ENCODE measurements around the gene IGLL1.
A peak's percentile ranks its signal among the peaks of the same experiment; 100 is the strongest.
"Not testable (repeated sequence)": the region's sequence is repeated elsewhere in the genome, so short reads cannot be mapped to it uniquely, and the experiment has no call there.

IGLL1 gene

DNA sequence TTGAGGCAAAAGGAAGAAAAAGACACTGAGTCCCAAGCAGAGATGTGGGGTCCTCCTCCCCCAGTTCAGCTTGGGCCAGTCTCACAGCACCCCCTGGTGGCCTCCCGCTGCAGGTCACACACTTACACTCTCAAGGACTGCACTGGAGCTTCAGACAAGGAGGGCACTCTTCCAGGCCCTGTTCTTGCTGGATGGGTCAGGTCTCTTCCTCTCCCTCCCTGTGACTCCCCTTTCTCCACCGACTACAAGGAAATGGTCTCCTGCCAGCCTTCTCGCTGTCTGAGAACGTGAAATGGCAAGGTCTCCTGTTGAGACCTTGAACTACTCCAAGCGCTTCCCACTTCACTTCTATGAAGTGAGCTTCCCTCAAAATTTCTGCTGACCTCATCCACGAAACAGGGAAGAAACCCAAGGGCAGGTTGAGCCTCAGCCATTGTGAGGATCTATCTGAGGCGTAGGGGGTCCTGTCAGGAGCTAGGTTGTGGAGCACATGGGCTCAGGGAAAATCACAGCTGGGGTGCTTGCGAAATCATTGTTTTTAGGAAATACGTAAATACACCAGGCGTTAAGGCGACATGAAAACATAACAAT is 11.2 kb upstream of the IGLL1 start:
- DNase-seq (ENCODE audit: low read depth in 2 of 2), result peak; percentile 19 to 27

- DNase-seq (ENCODE audit: low read depth in 2 of 2), result no peak
Measured at GRCh38 chr22:23583836-23584235, 3.7 kb upstream of the IGLL1 start.

DNA sequence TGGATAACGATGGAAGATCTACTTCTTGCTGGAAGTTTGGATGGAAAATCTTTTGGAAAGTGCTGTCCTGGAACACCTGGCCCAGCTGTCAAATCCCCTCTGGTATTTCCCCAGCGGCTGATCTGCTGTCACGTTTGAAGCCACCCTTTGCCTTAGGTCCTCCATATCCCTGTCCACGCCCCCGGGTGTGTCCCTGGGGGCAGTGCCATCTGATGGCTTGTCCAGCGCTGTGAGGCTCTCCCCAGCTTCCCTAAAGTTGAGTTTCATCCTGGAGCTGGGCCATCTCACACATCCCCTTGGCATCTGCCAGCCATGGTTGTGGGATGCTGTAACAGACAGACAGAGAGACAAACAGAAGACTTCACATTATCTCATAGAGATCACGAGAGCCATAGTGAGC is 3.1 kb upstream of the IGLL1 start:
- DNase-seq (ENCODE audit: low read depth in 2 of 2), result no peak

- no peak for DNase-seq (ENCODE audit: low read depth in 2 of 2)
Measured at GRCh38 chr22:23581260-23581650, 1.2 kb upstream of the IGLL1 start.

DNA sequence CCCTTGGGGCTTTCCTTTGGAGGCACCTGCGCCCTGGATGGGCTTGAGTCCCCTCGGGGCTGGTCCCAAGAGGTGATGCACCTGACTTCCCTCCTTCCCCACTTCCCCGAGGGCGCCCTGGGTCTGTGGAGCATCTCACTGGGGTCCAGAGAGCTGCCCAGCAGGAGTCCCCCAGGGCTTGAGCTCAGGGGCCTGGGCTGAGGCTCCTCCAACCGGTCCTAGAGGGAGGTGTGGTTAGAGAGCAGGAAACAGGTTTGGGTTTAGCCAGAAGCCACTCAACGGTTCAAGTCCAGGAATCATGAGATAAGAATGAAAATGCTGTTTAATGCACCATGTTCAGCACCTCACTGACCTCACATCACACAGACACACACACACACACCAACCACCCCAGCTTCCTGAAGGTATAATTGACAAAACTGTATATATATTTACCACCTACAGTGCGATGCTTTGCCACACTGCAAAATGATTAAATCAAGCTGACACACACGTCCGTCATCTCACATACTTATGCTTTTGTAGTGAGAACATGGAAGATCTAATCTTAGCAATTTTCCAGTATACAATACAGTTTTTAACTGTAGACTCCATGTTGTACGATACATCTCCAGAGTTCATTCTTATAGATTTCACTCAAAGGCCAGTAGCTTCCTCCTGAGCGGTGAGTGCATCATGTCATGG is 628 bp upstream of the IGLL1 start:
- no peak for DNase-seq (ENCODE audit: low read depth in 2 of 2)

DNA sequence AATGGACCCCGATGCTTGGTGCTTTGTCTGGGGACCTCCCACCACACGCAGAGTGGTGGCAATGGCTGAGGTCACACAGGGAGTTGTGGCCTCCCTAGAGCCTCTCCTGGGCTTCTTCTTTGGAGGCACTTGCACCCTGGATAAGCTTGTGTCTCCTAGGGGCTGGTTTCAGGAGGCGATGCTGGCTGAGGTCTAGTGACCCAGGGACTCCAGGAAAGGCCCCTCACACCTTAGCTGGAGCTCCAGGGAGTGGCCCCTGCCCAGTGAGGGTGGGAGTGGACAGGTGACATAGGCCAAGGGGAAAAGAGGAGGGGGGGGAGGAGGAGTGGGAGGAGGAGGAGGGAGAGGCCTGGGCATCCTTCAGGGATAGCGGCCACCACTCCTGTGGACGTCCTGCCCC is 810 bp downstream of the IGLL1 start:
- no peak for DNase-seq (ENCODE audit: low read depth in 2 of 2)

DNA sequence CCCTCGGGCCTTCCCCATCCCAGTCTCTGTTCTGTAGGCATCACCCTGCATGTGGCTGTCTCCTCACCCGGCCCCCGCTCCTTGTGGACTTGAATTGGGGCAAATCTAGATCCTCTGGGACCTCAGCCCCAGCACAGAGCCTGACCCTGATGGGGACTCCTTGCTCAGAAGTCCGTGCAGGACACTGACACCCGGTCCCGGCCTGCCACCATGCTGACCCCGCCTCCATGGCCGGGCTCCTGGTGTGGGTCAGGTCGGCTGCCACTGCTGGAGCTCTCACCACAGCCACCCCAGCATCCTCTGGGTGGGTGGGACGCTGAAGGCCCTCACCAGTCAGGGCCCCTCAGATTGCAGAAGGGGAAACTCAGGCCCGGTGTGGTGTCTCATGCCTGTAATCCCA is 1.8 kb downstream of the IGLL1 start:
- DNase-seq (ENCODE audit: low read depth in 2 of 2), result no peak

DNA sequence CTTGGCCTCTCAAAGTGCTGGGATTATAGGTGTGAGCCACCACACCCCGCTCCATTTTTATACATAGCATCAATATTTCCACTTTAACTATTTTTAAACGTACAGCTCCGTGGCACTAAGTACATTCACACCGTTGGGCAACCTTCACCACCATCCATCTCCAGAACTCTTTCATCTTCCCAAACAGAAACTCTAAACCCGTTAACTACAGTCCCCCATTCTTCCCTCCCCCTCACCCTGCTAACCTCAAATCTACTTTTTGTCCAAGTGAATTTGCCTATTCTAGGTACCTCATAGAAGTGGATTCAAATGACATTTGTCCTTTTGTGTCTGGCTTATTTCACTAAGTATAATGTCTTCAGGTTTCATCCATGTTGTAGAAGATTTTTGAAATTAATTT is 3.4 kb downstream of the IGLL1 start:
- DNase-seq (ENCODE audit: low read depth in 2 of 2), result no peak

DNA sequence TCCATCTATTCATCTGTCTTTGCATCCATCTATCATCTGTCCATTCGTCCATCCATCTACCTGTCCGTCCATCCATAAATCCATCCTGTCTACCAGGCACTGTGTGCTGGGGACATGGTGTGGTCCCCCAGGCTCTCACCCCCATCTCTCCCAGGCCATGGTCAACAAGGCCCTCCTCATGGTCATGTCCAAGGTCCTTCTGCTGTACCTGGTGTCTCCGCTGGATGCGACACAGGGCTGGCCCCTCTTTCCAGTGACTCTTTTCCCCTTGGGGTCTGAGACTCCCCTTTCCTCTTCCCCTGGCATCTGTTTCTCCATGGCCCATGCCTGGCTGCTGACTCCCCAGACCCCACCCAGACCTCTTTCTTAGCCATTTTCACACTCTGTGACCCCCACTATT is 4.5 kb downstream of the IGLL1 start:
- no peak for DNase-seq (ENCODE audit: low read depth in 2 of 2)

- DNase-seq (ENCODE audit: low read depth in 2 of 2), result no peak
Measured at GRCh38 chr22:23574877-23575276, 5.2 kb downstream of the IGLL1 start.

DNA sequence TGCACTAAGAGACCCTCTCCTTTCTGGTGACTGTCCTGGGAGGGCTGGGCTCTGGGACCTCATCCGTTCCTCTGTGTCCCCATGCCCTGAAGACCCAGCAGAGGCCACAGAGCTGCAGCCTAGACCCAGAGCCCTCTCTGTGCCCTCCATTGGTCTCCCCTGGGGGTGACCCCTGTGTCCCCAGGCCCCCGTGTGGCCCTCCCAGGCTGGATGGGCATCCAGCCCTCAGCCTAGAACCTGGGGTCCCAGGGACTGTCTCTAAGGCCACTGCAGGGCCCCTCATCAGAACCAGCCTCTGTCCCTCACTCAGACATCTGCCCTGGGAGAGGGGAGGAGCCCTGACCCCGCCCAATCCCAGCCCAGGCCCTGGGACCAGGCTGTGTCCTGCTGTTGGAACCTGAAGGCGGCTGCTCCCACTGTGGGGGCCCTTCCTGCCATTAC is 5.7 kb downstream of the IGLL1 start:
- DNase-seq (ENCODE audit: low read depth in 2 of 2), result no peak

- DNase-seq (ENCODE audit: low read depth in 2 of 2), result not testable (repeated sequence)
Measured at GRCh38 chr22:23573701-23574235, 6.3 kb downstream of the IGLL1 start.

DNA sequence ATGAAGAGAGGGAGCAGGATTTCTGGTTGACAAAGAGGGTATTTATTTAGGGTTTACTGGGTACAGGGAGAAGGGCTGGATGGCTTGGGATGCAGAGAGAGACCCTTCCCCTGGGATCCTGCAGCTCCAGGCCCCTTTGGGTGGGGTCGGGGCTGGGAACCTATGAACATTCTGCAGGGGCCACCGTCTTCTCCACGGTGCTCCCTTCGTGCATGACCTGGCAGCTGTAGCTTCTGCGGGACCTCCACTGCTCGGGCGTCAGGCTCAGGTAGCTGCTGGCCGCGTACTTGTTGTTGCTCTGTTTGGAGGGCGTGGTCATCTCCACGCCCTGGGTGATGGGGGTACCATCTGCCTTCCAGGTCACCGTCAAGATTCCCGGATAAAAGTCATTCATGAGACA is 7.0 kb downstream of the IGLL1 start:
- DNase-seq (ENCODE audit: low read depth in 2 of 2), result not testable (repeated sequence)

- no peak for DNase-seq (ENCODE audit: low read depth in 2 of 2)
Measured at GRCh38 chr22:23571486-23571885, 8.6 kb downstream of the IGLL1 start.

DNA sequence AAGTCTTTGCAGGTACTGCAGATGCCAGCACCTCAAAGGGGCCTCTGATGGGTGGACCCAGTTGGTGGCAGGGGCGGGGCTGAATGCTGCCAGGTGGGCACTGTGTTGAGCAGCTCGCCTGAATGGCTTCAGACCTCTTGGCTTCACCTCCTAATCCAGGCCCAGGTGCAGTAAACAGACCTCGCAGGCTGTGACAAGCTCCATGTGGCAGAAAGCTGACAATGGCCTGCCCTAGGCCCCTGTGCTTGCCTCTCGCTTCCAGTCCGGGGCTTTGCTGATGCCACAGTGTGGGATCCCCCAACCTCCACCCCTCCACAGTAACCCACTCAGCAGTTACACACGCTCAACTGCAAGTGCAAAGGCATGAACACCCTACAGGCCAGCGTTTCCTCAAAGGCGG is 9.4 kb downstream of the IGLL1 start:
- DNase-seq (ENCODE audit: low read depth in 2 of 2), result no peak

DNA sequence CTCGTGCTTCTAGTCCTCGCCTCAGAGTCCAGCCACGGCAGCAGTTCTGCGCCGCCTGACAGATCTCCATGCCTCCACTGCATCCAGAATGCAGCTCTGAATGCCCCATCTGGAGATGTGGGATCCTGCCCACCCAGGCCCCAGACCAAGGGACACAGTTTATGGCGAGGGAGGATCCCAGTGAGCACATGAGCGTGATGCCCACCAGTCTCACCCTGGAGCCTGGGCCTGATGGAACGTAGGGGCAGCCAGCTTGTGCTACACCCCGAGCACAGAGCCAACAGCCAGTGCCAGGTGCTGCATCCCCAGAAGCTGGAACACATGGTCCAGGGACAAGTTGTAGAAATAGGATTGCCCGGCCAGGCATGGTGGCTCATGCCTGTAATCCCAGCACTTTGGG is 10.4 kb downstream of the IGLL1 start:
- no peak for DNase-seq (ENCODE audit: low read depth in 2 of 2)

DNA sequence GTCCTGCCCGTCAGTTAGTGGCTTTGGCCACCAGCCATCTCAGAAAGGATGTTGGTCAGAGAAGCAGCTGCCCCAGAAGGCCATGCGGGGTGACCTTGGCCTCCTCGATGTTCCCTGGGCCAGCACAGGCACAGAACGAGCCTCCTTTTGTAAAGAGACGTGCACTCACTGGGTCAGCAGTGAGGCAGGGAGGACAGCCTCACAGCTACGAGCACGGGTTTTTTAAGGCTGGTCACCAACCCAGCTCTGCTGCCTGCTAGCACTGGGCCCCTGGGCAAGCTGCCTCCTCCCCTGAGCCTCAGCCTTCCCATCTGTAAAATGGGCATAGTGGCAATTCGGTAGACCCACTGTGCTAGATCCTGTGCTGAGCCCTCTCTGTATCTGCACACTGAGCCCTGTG is 10.8 kb downstream of the IGLL1 start:
- no peak for DNase-seq (ENCODE audit: low read depth in 2 of 2)

DNA sequence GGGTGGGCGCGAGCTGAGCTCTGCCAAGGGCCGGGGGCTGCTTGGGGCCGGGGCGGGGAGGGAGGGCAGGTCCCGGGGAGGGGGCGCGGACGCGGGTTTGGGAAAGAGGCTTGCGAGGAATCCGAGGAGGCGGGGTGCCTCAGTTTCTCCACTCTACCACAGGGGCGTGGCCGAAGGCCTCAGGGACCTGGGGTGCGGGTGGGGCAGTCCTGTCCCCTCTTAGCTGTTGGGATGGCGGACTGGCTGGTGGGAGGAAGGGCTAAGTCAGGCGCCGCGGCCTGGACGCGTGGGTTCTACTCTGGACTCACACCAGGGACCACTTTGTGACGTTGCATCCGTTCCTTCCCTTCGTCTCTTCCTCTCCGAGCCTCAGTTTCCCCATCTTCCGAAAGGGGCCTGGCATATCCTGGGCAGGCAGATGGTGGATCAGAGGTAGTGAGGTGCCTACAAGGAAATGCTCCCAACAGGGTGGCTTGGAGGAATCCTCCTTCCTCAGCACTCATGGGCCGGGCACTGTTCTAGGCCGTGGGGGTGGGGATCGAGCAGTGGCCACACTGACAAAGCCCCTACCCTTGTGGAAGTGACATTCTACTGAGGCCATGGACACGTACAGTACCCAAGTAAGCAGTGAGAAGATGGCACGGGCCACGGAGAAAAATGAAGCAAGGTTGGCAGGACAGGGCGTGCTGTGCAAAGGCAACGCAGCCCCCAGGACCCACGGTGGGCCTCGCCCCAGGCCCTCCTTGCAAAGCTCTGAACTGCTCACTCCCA is 13.2 kb downstream of the IGLL1 start:
- DNase-seq (ENCODE audit: low read depth in 2 of 2), result no peak

DNA sequence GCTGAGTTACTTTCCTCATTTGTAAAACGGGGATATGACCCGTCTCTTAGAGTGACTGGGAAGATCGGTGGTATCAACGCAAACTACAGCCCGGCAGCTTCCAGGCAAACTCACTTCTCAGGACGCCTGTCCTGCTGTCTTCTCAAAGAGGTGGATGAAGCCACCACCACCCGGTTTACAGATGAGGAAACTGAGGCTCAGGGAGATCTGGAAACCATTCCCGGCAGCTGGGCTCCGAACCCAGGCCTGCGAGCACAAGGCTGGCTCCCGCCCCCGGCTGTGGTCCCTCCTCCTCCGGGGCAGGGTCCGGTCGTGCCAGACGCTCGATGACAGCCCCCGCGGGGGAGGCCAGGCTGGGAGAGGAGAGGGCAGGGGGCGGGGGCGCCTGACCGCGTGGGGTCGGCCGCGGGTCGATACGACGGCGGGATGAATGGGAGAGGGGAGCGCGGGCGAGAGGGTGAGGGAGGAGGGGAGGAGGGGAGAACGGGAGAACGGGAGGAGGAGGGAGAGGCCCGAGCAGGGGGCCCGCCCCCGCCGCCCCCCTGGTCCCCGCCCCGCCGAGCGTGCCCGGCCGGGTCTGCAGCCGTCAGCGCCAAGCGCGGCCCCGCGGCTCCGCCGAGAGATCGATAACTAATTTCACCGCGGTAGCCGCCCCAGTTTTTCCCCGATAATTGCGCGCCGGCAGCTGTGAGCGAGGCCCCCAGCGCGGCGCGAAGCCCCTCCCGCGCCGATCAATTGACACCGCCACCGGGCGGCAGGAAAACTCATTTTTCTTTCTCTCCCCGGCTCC is 14.0 kb downstream of the IGLL1 start:
- DNase-seq (ENCODE audit: low read depth in 2 of 2), result no peak

- no peak for DNase-seq (ENCODE audit: low read depth in 2 of 2)
Measured at GRCh38 chr22:23565305-23565914, 14.7 kb downstream of the IGLL1 start.

- DNase-seq (ENCODE audit: low read depth in 2 of 2), result no peak
Measured at GRCh38 chr22:23564276-23564675, 15.8 kb downstream of the IGLL1 start.

DNA sequence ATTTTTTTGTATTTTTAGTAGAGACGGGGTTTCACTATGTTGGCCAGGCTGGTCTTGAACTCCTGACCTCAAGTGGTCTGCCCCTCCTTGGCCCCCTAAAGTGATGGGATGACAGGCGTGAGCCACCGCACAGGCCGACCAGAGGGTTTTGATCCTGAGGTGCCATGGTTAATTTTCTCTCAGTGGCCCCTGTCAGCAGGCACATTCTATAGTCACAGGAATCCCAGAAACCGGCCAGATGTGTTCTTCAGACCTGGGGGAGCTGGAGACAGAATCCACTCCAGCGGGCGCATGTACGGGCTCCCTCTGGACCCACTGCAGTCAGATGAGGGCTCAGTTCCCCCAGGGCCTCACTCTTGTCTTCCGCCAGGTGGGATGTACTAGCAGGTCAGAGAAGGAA is 17.0 kb downstream of the IGLL1 start:
- no peak for DNase-seq (ENCODE audit: low read depth in 2 of 2)
